ENCODE results near the gene CSRNP2. TPM values are rescaled to one million over a fixed set of nuclear protein-coding genes. Genes with fewer than 3 reads are reported as not detected.

Gene CSRNP2
- total and polyA plus RNA-seq, 2 donors (not counting 3 experiments of a cell fraction or from before 2014, with no cell fraction given), result 24.2 to 49.7 TPM

DNA sequence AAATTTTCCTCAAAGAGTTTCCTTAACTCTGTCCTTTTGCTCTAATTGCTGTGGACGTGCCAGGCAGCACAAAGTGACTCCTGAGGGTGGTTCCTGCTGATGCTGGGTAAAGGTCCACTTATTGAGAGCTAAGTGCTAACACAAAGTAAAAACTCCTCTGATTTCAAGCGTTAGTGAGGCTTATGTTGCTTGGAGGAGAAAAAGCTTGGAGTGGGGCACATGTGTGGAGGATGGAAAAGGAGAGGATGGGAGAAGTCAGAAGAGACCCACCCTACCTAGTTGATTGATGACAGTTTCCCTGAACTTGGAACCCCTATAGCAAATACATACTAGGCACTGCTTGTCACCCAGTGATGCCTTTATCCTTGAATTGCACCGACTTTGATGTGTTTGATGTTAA is 47.1 kb downstream of the CSRNP2 start:
- TF ChIP-seq, protein P1, sequence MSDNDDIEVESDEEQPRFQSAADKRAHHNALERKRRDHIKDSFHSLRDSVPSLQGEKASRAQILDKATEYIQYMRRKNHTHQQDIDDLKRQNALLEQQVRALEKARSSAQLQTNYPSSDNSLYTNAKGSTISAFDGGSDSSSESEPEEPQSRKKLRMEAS (IDR thresholded peaks at IDR 0.05; ENCODE audit: insufficient read depth, insufficient read length), result no peak
- TF ChIP-seq JUN (IDR thresholded peaks at IDR 0.05; ENCODE audit: borderline replicate concordance, insufficient read depth, insufficient read length, low read depth) (no peak), EZH2 (IDR thresholded peaks at IDR 0.05; ENCODE audit: borderline replicate concordance, low read depth, low read length, severe bottlenecking) (no peak), MYC (IDR thresholded peaks at IDR 0.05; ENCODE audit: low read depth, low read length) (no peak), GATA2 (IDR thresholded peaks at IDR 0.05; ENCODE audit: insufficient read depth, insufficient read length, low read depth, low read length) (no peak), POLR2A (IDR thresholded peaks at IDR 0.05; ENCODE audit: low read depth, low read length) (no peak), FOS (IDR thresholded peaks at IDR 0.05; ENCODE audit: borderline replicate concordance, insufficient read depth, low read length) (no peak), POLR2AphosphoS5 (IDR thresholded peaks at IDR 0.05; ENCODE audit: insufficient read depth, low read depth, low read length) (no peak)
- TF ChIP-seq, protein P2, sequence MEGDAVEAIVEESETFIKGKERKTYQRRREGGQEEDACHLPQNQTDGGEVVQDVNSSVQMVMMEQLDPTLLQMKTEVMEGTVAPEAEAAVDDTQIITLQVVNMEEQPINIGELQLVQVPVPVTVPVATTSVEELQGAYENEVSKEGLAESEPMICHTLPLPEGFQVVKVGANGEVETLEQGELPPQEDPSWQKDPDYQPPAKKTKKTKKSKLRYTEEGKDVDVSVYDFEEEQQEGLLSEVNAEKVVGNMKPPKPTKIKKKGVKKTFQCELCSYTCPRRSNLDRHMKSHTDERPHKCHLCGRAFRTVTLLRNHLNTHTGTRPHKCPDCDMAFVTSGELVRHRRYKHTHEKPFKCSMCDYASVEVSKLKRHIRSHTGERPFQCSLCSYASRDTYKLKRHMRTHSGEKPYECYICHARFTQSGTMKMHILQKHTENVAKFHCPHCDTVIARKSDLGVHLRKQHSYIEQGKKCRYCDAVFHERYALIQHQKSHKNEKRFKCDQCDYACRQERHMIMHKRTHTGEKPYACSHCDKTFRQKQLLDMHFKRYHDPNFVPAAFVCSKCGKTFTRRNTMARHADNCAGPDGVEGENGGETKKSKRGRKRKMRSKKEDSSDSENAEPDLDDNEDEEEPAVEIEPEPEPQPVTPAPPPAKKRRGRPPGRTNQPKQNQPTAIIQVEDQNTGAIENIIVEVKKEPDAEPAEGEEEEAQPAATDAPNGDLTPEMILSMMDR (IDR thresholded peaks at IDR 0.05; ENCODE audit: extremely low read depth in 1 of 2, insufficient read depth in 1 of 2, low read depth in 1 of 2, low read length in 2 of 2), result no peak
- dilution Hi-C loops (cut with MboI; ENCODE audit: extremely low pct_ligation_motif_present, low sequenced_read_pairs), result no loop called here
- CTCF ChIA-PET, result interaction anchor here (0.9 kb wide), 1 partner anchor 14 kb away, joined by 3 read pairs; no protein-coding TSS in a partner anchor
- Histone ChIP-seq H3K27ac (ENCODE audit: insufficient read depth, low read depth, low read length) (no peak overlapping the region), H3K79me2 (ENCODE audit: control insufficient read depth, insufficient read depth, low read length) (no peaks in the 10 kb centered on the region), H3K4me2 (ENCODE audit: insufficient read depth, low read length) (no peak overlapping the region), H3K9me3 (replicated peaks; ENCODE audit: control insufficient read depth, insufficient read depth, low read length) (no peaks in the 10 kb centered on the region), H3K4me1 (ENCODE audit: control insufficient read depth, extremely low read depth, insufficient read depth, low read length) (peaks cover 8% of the 10 kb centered on the region), H3K9ac (replicated peaks; ENCODE audit: extremely low read depth, insufficient read depth, low read length) (no peak overlapping the region), H3K36me3 (ENCODE audit: control insufficient read depth in 2 of 2, extremely low read depth in 1 of 2, insufficient read depth in 2 of 2, low read length in 2 of 2) (no peaks in the 10 kb centered on the region), H2AFZ (ENCODE audit: low read depth, low read length) (no peak overlapping the region), H3K4me3 (replicated peaks in 1 of 3; ENCODE audit: insufficient read depth in 1 of 3, low read depth in 1 of 3, low read length in 3 of 3) (no peak overlapping the region), H3K9me1 (replicated peaks; ENCODE audit: control insufficient read depth, extremely low read depth, insufficient read depth, low read length) (no peaks in the 10 kb centered on the region), H4K20me1 (replicated peaks; ENCODE audit: control insufficient read depth, extremely low read depth, insufficient read depth, low read length) (no peaks in the 10 kb centered on the region), H3K27me3 (ENCODE audit: control insufficient read depth in 2 of 2, insufficient read depth in 2 of 2, low read length in 2 of 2) (no peaks in the 10 kb centered on the region)
- FAIRE-seq (peak; percentile 55), DNase-seq (ENCODE audit: low read depth, low spot score) (no peak)
- POLR2A ChIA-PET, result interaction anchor here (0.6 kb wide), 1 partner anchor 1777 kb away, joined by 3 read pairs; no protein-coding TSS in a partner anchor
- intact Hi-C loops (cut with micrococcal nuclease), result no loop called here
- BruUV-seq (replicated peaks), result no TSS peak
